MCF 10A (cell line): ENCODE data around the gene TRIM8. TPM values are rescaled to one million over a fixed set of nuclear protein-coding genes. Genes with fewer than 3 reads are reported as not detected.
A peak's percentile ranks its signal among the peaks of the same experiment; 100 is the strongest.

Experiments
- BruUV-seq: library from RNA; stranded (reverse); fragments of 400-500 nt; replicated peaks from 2 replicates; lab custom pipeline; 2021; lab: Mats Ljungman, UMichigan
- CTCF ChIA-PET: fragments of 300-600 bp; sonication (Branson Sonifier 250); formaldehyde crosslinking; extraction: SDS; loops from one replicate; lab custom pipeline; 2021; ENCODE audit warnings: antibody characterized with exemption, inconsistent platforms; lab: Yijun Ruan, JAX
- POLR2A ChIA-PET: fragments of 300-600, 350-650 bp; sonication (Branson Sonifier 250); formaldehyde crosslinking; extraction: SDS; loops from one replicate; lab custom pipeline; 2020; ENCODE audit warnings: antibody characterized with exemption, inconsistent platforms; lab: Yijun Ruan, JAX
- DNase-seq: peaks from one replicate; pipeline ENCODE4 v3.0.0-alpha.2; 2018; ENCODE audit not compliant: unreplicated experiment
- H3K27ac Mint-ChIP-seq: one replicate; pipeline ENCODE4 v1.8.0; 2022; ENCODE audit warnings: mild to moderate bottlenecking, low read depth, mixed read lengths; ENCODE audit not compliant: unreplicated experiment
- H3K27me3 Mint-ChIP-seq: one replicate; pipeline ENCODE4 v1.8.0; 2022; ENCODE audit warnings: mixed read lengths; ENCODE audit not compliant: insufficient read depth, unreplicated experiment
- H3K36me3 Mint-ChIP-seq: one replicate; pipeline ENCODE4 v1.8.0; 2022; ENCODE audit warnings: mild to moderate bottlenecking, moderate library complexity, mixed read lengths; ENCODE audit not compliant: insufficient read depth, unreplicated experiment
- H3K4me1 Mint-ChIP-seq: one replicate; pipeline ENCODE4 v1.8.0; 2022; ENCODE audit warnings: mixed read lengths; ENCODE audit not compliant: insufficient read depth, unreplicated experiment
- H3K4me3 Mint-ChIP-seq: one replicate; pipeline ENCODE4 v1.8.0; 2022; ENCODE audit warnings: mild to moderate bottlenecking, moderate library complexity, mixed read lengths; ENCODE audit not compliant: unreplicated experiment
- H3K9me3 Mint-ChIP-seq: one replicate; pipeline ENCODE4 v1.8.0; 2022; ENCODE audit warnings: mixed read lengths; ENCODE audit not compliant: unreplicated experiment
- intact Hi-C: fragments of 100-400 bp; cut with micrococcal nuclease; formaldehyde crosslinking; loops from 2 replicates; pipeline ENCODE4 v1.14.1; 2022
- total RNA-seq: library from RNA; stranded (reverse); gene quantifications from 2 replicates; pipeline ENCODE4 v1.2.3, GENCODE V29; 2022
- TF ChIP-seq, protein P1 (sequence below): fragments of 200-600 bp; IDR thresholded peaks from one replicate; pipeline ENCODE4 v1.8.0; 2022; ENCODE audit warnings: antibody characterized with exemption, mild to moderate bottlenecking; ENCODE audit not compliant: unreplicated experiment

The TRIM8 gene
- total RNA-seq, 1 experiment from 2014 or later, result 78.1 TPM

DNA sequence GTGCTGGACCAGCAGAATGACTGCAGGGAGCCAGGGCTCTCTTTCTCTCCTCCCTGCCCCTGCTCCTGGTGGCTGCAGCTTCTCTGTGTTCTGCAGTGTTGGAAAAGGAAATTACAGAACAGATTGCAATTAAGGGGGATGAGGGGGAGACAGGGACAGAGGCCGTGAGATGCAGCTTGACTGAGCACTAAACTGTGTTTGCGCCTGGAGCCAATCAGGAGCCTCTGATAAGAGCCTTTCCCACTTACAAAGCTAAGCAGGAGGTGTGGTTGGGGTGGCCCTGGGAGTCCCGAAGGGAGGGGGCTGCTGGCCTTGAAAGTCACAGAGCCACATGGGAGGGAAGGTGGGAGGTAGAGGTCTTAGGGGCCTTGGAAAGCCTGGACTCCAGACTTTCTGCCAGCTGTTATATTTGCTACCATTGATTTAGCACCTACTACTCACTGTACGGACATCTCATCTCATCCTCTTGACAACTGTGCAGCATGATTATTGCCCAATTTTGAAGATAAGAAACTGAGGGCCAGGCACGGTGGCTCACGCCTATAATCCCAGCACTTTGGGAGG lies 26.7 kb downstream of the TRIM8 start:
- no TSS peak for BruUV-seq
- intact Hi-C loops, result no loop called here
- ChIA-PET CTCF (interaction anchor here (1.0 to 2.3 kb wide), 2 partner anchors 8 to 44 kb away, joined by 3 to 14 read pairs; no protein-coding TSS in a partner anchor), POLR2A (interaction anchor here (1.8 to 1.9 kb wide), 2 partner anchors 12 to 26 kb away, joined by 6 to 9 read pairs; partner anchors contain the start of gene TRIM8)
- Mint-ChIP-seq H3K4me3 (no peak overlapping the region), H3K9me3 (no peaks in the 10 kb centered on the region), H3K36me3 (no peaks in the 10 kb centered on the region), H3K27ac (no peak overlapping the region), H3K4me1 (peaks cover 18% of the 10 kb centered on the region), H3K27me3 (no peaks in the 10 kb centered on the region)
- TF ChIP-seq, protein P1, sequence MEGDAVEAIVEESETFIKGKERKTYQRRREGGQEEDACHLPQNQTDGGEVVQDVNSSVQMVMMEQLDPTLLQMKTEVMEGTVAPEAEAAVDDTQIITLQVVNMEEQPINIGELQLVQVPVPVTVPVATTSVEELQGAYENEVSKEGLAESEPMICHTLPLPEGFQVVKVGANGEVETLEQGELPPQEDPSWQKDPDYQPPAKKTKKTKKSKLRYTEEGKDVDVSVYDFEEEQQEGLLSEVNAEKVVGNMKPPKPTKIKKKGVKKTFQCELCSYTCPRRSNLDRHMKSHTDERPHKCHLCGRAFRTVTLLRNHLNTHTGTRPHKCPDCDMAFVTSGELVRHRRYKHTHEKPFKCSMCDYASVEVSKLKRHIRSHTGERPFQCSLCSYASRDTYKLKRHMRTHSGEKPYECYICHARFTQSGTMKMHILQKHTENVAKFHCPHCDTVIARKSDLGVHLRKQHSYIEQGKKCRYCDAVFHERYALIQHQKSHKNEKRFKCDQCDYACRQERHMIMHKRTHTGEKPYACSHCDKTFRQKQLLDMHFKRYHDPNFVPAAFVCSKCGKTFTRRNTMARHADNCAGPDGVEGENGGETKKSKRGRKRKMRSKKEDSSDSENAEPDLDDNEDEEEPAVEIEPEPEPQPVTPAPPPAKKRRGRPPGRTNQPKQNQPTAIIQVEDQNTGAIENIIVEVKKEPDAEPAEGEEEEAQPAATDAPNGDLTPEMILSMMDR, result no peak
- no peak for DNase-seq

DNA sequence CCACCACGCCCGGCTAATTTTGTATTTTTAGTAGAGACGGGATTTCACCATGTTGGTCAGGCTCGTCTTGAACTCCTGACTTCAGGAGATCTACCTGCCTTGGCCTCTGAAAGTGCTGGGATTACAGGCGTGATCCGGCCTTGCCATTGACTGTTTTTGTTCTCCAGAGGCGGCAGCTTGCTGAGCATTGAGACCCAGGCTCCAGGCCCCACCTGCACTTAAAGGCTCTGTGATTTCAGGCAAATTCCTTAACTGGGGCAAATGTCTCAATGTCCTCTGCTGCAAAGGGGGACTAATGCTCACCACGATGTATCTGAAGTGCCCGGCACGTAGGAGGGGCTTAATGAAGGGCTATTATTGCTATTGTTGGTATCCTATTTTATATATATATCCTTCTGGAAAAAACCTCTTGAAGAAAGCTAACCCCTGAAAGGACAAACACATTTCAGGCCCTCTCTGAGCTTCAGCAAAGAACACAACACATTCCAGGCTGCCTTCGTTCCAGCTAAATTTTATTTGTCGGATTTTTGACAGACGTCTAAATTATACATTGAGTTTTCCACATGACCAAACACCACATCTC lies 29.0 kb downstream of the TRIM8 start:
- TF ChIP-seq, protein P1, result no peak
- DNase-seq, result no peak
- no peaks in the 10 kb centered on the region for H3K9me3 Mint-ChIP-seq
- POLR2A ChIA-PET, result interaction anchor here (0.6 to 3.1 kb wide), 9 partner anchors 12 to 112 kb away, joined by 3 to 18 read pairs (median 3); partner anchors contain the start of genes ARL3 and SFXN2
- CTCF ChIA-PET, result interaction anchor here (0.6 to 0.8 kb wide), 2 partner anchors 18 to 78 kb away, joined by 3 read pairs; no protein-coding TSS in a partner anchor
- H3K36me3 Mint-ChIP-seq, result peaks cover 5% of the 10 kb centered on the region
- H3K27me3 Mint-ChIP-seq, result no peaks in the 10 kb centered on the region
- intact Hi-C loops, result no loop called here
- BruUV-seq, result no TSS peak
- peak overlapping the region; percentile 22 for H3K4me3 Mint-ChIP-seq
- peak overlapping the region; percentile 40 for H3K27ac Mint-ChIP-seq
- H3K4me1 Mint-ChIP-seq, result peaks cover 10% of the 10 kb centered on the region

DNA sequence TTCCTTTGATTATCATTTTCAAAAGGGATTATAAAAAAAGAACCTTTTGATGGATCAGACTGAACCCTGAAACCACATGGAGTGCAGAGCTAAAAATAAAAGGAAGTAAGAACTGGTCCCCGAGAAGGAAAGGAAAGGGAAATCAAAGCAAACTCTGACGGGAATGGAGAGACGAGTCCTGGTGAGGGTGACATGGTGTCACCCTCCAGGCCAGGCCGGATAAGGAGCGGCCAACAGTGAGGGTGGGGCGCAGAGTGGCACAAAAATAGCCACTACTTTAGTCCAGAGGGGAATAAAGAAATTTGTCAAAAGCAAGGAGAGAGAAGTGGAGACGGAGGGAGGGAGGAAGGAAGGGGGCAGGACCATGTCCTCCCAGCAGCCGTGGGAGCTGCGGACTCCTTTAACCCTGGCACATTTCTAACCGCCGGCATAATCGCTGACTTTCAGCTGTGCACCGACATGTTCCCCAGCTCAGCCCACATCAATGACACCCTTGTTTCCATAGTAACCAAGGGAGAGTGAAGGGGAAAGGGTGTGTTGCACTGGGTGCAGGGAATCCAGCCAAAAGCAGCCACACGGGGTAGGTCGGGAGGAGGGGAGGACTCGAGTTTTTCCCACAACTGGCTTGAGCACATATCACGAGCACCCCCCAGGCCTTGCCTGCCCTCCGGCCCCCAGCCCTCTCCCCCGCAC lies 29.7 kb downstream of the TRIM8 start:
- H3K9me3 Mint-ChIP-seq, result no peaks in the 10 kb centered on the region
- ChIA-PET CTCF (interaction anchor here (0.6 to 0.8 kb wide), 3 partner anchors 17 to 1165 kb away, joined by 3 to 5 read pairs (median 3); no protein-coding TSS in a partner anchor), POLR2A (interaction anchor here (0.6 to 3.1 kb wide), 7 partner anchors 13 to 111 kb away, joined by 3 to 18 read pairs (median 3); partner anchors contain the start of genes ARL3 and SFXN2)
- peaks cover 5% of the 10 kb centered on the region for H3K36me3 Mint-ChIP-seq
- TF ChIP-seq, protein P1, result no peak
- DNase-seq, result peak; percentile 52
- peak overlapping the region; percentile 40 for H3K27ac Mint-ChIP-seq
- intact Hi-C loops, result no loop called here
- H3K4me1 Mint-ChIP-seq, result peaks cover 8% of the 10 kb centered on the region
- H3K4me3 Mint-ChIP-seq, result peak overlapping the region; percentile 22
- H3K27me3 Mint-ChIP-seq, result no peaks in the 10 kb centered on the region
- BruUV-seq, result no TSS peak

DNA sequence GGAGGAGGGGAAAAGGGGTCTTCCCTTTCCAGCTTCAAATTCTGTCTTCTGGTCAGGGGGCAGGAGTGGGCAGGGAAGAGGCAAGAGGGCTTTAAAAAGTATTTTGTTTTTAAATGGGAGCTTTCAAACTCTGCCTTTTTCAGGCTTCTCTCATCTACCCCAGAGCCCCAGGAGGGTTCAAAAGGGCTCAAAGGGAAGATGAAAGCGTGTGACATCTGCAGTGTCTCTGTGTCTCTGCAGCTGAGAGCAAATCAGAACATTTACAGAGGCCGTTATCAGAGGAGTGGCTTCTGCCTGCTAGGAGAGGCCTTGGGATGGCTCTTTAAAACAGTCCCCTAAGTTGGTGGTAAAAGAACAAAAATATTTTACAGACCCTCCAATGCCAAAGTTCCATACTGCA lies 30.3 kb downstream of the TRIM8 start:
- ChIA-PET POLR2A (interaction anchor here (0.5 to 3.1 kb wide), 6 partner anchors 11 to 823 kb away, joined by 3 to 18 read pairs (median 6); partner anchors contain the start of genes ARL3 and SFXN2), CTCF (interaction anchor here (0.6 to 1.2 kb wide), 3 partner anchors 39 to 1165 kb away, joined by 3 to 7 read pairs (median 5); no protein-coding TSS in a partner anchor)
- intact Hi-C loops, result no loop called here
- no TSS peak for BruUV-seq
- Mint-ChIP-seq H3K27me3 (no peaks in the 10 kb centered on the region), H3K36me3 (peaks cover 5% of the 10 kb centered on the region), H3K9me3 (no peaks in the 10 kb centered on the region), H3K27ac (no peak overlapping the region), H3K4me3 (no peak overlapping the region), H3K4me1 (peaks cover 8% of the 10 kb centered on the region)
- DNase-seq, result no peak
- TF ChIP-seq, protein P1, result no peak
